Spleen (tissue), 11 donors: Measurements from ENCODE around the gene ANOS1. TPM values are rescaled to one million over a fixed set of nuclear protein-coding genes. Genes with fewer than 3 reads are reported as not detected.

Experiments used
- DNase-seq: peaks from one replicate; pipeline ENCODE4 v3.0.0-alpha.2; 2020
- H3K27ac ChIP-seq, 8 donors: fragments of 200-600 bp; sonication (generic) in 7 of 8; 1 replicate in 4 of 8; 2 replicates in 4 of 8; pipeline versions ENCODE4 v1.5.0 to v1.8.0; 2016 to 2021; ENCODE audit warnings: inconsistent platforms in 4 of 8, mild to moderate bottlenecking in 4 of 8, moderate library complexity in 1 of 8
- H3K27me3 ChIP-seq, 7 donors: fragments of 200-600 bp; sonication (generic) in 6 of 7; replicated peaks in 1 of 7; 1 replicate in 4 of 7; 2 replicates in 3 of 7; pipeline versions ENCODE4 v1.5.0 to v1.8.0; 2016 to 2021; ENCODE audit warnings: inconsistent platforms in 3 of 7, mild to moderate bottlenecking in 1 of 7
- H3K36me3 ChIP-seq, 6 donors: fragments of 200-600 bp; sonication (generic) in 5 of 6; 1 replicate in 4 of 6; 2 replicates in 2 of 6; pipeline versions ENCODE4 v1.5.0 to v1.8.0; 2016 to 2021; ENCODE audit warnings: inconsistent platforms in 2 of 6
- H3K4me1 ChIP-seq, 6 donors: fragments of 200-600 bp; sonication (generic) in 5 of 6; 1 replicate in 3 of 6; 2 replicates in 3 of 6; pipeline versions ENCODE4 v1.5.0 to v1.8.0; 2016 to 2021; ENCODE audit warnings: inconsistent platforms in 3 of 6
- H3K4me3 ChIP-seq, 8 donors: fragments of 200-600 bp; sonication (generic) in 7 of 8; 1 replicate in 4 of 8; 2 replicates in 4 of 8; pipeline versions ENCODE4 v1.5.0 to v1.8.0; 2016 to 2021; ENCODE audit warnings: inconsistent platforms in 4 of 8, mild to moderate bottlenecking in 4 of 8, moderate library complexity in 2 of 8
- H3K9me3 ChIP-seq, 8 donors: fragments of 200-600 bp; sonication (generic) in 7 of 8; 1 replicate in 4 of 8; 2 replicates in 4 of 8; pipeline versions ENCODE4 v1.5.0 to v1.8.0; 2016 to 2021; ENCODE audit warnings: inconsistent platforms in 4 of 8
- POLR2A ChIP-seq, 3 donors: fragments of 450-650 bp; IDR thresholded peaks; one replicate each; pipeline ENCODE4 v1.5.1; 2017; ENCODE audit warnings: antibody characterized with exemption in 3 of 3, mild to moderate bottlenecking in 1 of 3
- POLR2AphosphoS5 ChIP-seq, 3 donors: sonication (generic); formaldehyde crosslinking; IDR thresholded peaks; one replicate each; pipeline ENCODE4 v1.5.1; 2017; ENCODE audit warnings: antibody characterized with exemption in 3 of 3
- WGBS, 5 donors: extraction: QIAGEN DNeasy Blood & Tissue Kit in 3 of 5; methylation state at CpG; one replicate each; pipeline versions ENCODE4 v1.1.5 to v1.1.7; 2013 to 2018; 5-methylcytosine and 5-hydroxymethylcytosine counted together
- intact Hi-C: fragments of 100-400 bp; cut with DNase I; formaldehyde crosslinking; loops from one replicate; pipeline ENCODE4 v1.15.0; 2023; ENCODE audit warnings: low total_unique reads
- polyA plus RNA-seq, 3 donors: library from polyadenylated mRNA; stranded (reverse); fragments of 200-250 nt; gene quantifications; one replicate each; pipeline ENCODE4 v1.2.1, GENCODE V29; 2013
- total RNA-seq, 7 donors: library from RNA; depleted of rRNA in 3 of 7; stranded (reverse); fragments of >200 nt in 3 of 7; fragmentation: NEBNext Ultra II Directional in 4 of 7; extraction: Animal tissue kit (Norgen Biotek cat#: 25700) in 4 of 7; gene quantifications; one replicate each; pipeline versions ENCODE4 v1.1.0 to v1.2.1, GENCODE V29; 2016 to 2021
- TF ChIP-seq, protein P1 (sequence below), 11 experiments: fragments of 200-600 bp in 7 of 11; fragments of 450-650 bp in 4 of 11; sonication (generic) in 4 of 11; IDR thresholded peaks in 8 of 11; conservative IDR thresholded peaks in 3 of 11; 1 replicate in 7 of 11; 2 replicates in 4 of 11; pipeline versions ENCODE4 v1.4.0 to v1.8.0; 2016 to 2021; ENCODE audit warnings: antibody characterized with exemption in 11 of 11, inconsistent platforms in 4 of 11, mild to moderate bottlenecking in 1 of 11
- donor health status: healthy with polysubstance abuse.
- donor health status: DM: no; HTN: no; CAD: no; lungs with moderate emphysema.
- donor health status: DM: no; HTN: no; CAD: no.
- donor health status: Bipolar disorder and iron deficiency.
- donor health status: healthy.
- donor health status: DM: no; HTN: no; CAD: no.
- donor health status: DM: yes; HTN: yes; CAD: no.

Gene ANOS1
- total and polyA plus RNA-seq, 10 donors = 0.26 to 3.9 (median 0.91) TPM

DNA sequence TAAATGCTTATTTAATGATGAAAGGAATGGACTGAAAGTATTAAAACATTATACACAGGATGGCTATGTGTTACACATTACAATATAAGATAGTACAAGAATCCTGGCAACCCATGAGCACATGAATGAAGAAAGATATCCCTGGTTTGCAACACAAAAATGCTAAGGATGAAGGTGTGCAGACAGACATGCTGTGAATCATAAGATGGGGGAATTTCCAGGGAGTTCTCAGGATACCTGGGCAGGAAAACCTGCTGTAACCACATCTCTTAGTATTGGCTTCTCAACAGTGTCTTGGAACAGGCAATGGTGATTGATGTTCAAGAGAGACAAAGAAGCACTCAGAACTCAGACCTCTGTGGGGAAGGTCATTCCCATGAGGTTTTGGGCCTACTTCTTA, 23.9 kb upstream of the ANOS1 start:
- Histone ChIP-seq H3K4me3 (no peak overlapping the region), H3K27me3 (peaks cover 0 to 4% (median 0%) of the 10 kb centered on the region in 7 donors), H3K4me1 (no peaks in the 10 kb centered on the region), H3K9me3 (no peaks in the 10 kb centered on the region), H3K27ac (no peak overlapping the region), H3K36me3 (no peaks in the 10 kb centered on the region)
- intact Hi-C loops = no loop called here
- no peak for DNase-seq
- TF ChIP-seq POLR2A (IDR thresholded peaks at IDR 0.05) (no peak), POLR2AphosphoS5 (IDR thresholded peaks at IDR 0.05) (no peak)
- TF ChIP-seq, protein P1, sequence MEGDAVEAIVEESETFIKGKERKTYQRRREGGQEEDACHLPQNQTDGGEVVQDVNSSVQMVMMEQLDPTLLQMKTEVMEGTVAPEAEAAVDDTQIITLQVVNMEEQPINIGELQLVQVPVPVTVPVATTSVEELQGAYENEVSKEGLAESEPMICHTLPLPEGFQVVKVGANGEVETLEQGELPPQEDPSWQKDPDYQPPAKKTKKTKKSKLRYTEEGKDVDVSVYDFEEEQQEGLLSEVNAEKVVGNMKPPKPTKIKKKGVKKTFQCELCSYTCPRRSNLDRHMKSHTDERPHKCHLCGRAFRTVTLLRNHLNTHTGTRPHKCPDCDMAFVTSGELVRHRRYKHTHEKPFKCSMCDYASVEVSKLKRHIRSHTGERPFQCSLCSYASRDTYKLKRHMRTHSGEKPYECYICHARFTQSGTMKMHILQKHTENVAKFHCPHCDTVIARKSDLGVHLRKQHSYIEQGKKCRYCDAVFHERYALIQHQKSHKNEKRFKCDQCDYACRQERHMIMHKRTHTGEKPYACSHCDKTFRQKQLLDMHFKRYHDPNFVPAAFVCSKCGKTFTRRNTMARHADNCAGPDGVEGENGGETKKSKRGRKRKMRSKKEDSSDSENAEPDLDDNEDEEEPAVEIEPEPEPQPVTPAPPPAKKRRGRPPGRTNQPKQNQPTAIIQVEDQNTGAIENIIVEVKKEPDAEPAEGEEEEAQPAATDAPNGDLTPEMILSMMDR (IDR thresholded peaks at IDR 0.05 in 8 of 11, conservative IDR thresholded peaks at IDR 0.05 in 3 of 11) = no peak

DNA sequence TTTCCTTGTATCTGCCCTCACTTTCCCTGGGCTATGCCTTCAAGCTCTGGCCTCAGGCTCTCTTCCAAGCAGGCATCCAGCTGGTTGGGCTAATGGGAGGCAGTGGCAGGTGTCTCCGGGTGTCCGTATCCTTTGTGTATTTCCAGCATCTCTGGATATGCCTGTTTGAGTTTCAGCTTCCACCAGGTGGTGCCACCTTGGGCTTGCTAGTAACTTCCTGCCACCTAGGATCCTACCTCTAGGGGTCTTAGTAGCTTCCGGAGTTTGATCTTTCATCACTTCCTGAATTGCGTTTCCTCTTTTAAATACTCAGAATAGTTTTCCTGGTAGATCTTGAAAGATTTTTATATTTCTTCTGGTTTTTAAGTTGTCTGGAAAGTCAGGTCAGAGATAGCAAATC, 23.2 kb upstream of the ANOS1 start:
- Histone ChIP-seq H3K27ac (no peak overlapping the region), H3K9me3 (no peaks in the 10 kb centered on the region), H3K36me3 (no peaks in the 10 kb centered on the region), H3K4me1 (no peaks in the 10 kb centered on the region), H3K27me3 (peaks cover 0 to 4% (median 0%) of the 10 kb centered on the region in 7 donors), H3K4me3 (no peak overlapping the region)
- WGBS, 5 donors = 51 to 62% (median 54%) methylated on average over 4 of the region's 4 CpGs
- TF ChIP-seq POLR2A (IDR thresholded peaks at IDR 0.05) (no peak), POLR2AphosphoS5 (IDR thresholded peaks at IDR 0.05) (no peak)
- TF ChIP-seq, protein P1 (IDR thresholded peaks at IDR 0.05 in 8 of 11, conservative IDR thresholded peaks at IDR 0.05 in 3 of 11) = no peak
- no peak for DNase-seq
- intact Hi-C loops = no loop called here

DNA sequence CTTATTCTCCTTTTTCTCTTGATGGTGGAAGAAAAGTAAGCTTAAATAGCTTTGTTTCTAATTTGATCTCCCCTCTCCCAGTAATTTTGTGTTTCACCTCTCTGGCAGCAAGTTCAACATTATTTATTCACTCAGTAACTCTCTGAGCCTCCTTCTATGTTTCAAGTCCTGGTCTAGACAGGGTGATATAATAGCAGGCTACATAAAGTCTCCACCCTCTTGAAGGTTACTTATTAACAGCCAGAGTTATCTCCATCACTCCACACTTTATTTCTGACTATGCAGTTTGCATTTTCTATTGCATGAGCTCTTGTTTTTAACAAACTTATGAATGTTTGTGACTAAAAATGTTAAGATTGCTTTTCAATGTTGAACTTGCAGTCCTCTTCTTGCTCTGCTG, 17.8 kb upstream of the ANOS1 start:
- no peaks in the 10 kb centered on the region for H3K4me1 ChIP-seq
- no peak overlapping the region for H3K27ac ChIP-seq
- peaks cover 0 to 12% (median 0%) of the 10 kb centered on the region in 7 donors for H3K27me3 ChIP-seq
- H3K9me3 ChIP-seq = no peaks in the 10 kb centered on the region
- H3K4me3 ChIP-seq = no peak overlapping the region
- DNase-seq = no peak
- TF ChIP-seq, protein P1 (IDR thresholded peaks at IDR 0.05 in 8 of 11, conservative IDR thresholded peaks at IDR 0.05 in 3 of 11) = no peak
- TF ChIP-seq POLR2A (IDR thresholded peaks at IDR 0.05) = no peak
- TF ChIP-seq POLR2AphosphoS5 (IDR thresholded peaks at IDR 0.05) = no peak
- intact Hi-C loops = loop anchor here (5.0 kb wide), 1 partner anchor 963 kb away; no protein-coding TSS in a partner anchor
- no peaks in the 10 kb centered on the region for H3K36me3 ChIP-seq

DNA sequence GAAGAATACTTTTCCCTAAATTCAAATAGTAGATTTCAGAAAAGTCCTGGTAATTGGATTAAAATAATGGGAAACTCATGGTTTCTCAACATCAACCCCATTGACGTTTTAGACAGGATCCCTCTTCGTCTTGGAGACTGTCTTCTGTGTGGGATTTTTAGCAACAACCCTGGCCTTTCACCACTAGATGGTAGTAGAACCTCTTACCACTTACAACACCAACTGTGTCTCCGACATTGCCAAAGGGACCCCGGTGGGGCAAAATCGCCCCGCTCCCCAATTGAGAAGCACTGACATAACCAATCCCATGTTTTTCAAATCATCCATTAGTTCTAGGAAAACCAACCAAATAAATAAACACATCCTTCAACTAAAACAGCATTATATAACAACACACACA, 16.9 kb upstream of the ANOS1 start:
- Histone ChIP-seq H3K4me3 (no peak overlapping the region), H3K9me3 (no peaks in the 10 kb centered on the region), H3K36me3 (no peaks in the 10 kb centered on the region), H3K4me1 (no peaks in the 10 kb centered on the region), H3K27me3 (peaks cover 0 to 12% (median 0%) of the 10 kb centered on the region in 7 donors), H3K27ac (no peak overlapping the region)
- DNase-seq = no peak
- 4 to 20% (median 13%) methylated on average over 6 of the region's 6 CpGs for WGBS, 5 donors
- TF ChIP-seq, protein P1 (IDR thresholded peaks at IDR 0.05 in 8 of 11, conservative IDR thresholded peaks at IDR 0.05 in 3 of 11) = peak in 8 of 11 experiments; percentile 11 to 44 (median 36)
- TF ChIP-seq POLR2AphosphoS5 (IDR thresholded peaks at IDR 0.05) = no peak
- intact Hi-C loops = loop anchor here (5.0 kb wide), 1 partner anchor 963 kb away; no protein-coding TSS in a partner anchor
